Stomach (tissue), 4 donors: ENCODE data around the gene SEMA4A.

ENCODE experiments used
- POLR2AphosphoS5 ChIP-seq, 3 donors: sonication (generic); formaldehyde crosslinking; IDR thresholded peaks; one replicate each; pipeline ENCODE4 v1.6.1; 2016; ENCODE audit warnings: antibody characterized with exemption in 3 of 3
- TF ChIP-seq, protein P1 (sequence below), 7 experiments: fragments of 450-650 bp in 4 of 7; fragments of 200-600 bp in 3 of 7; sonication (generic) in 3 of 7; IDR thresholded peaks; one replicate each; pipeline ENCODE4 v1.5.1; 2016 to 2019; ENCODE audit warnings: antibody characterized with exemption in 7 of 7, control low read depth in 2 of 7, mild to moderate bottlenecking in 1 of 7

DNA sequence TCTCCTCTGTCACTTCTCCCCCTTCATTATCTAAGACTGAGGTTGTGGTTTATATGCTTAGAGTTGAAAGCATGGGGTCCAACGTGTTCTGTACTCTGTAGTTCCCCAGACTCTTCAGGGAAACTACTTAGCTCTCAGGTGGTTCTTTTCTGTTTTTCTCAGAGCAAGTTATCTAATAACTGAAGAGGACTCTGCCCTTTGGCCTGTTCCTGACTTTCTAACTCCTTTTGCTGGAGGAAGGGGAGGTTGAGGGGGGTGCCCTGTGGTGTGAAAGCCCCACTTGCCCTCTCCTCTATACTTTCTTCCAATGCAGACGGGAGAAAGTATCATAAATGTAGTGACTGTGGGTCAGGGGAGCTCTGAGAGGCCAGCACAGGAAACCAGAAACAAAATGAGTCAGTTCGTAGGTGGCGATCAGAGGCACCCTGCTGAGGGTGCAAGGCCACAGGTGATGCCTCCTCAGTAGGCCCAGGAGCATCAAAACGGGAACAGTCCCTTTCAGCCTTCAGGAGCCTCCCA is 45.5 kb downstream of the SEMA4A start:
- TF ChIP-seq, protein P1, sequence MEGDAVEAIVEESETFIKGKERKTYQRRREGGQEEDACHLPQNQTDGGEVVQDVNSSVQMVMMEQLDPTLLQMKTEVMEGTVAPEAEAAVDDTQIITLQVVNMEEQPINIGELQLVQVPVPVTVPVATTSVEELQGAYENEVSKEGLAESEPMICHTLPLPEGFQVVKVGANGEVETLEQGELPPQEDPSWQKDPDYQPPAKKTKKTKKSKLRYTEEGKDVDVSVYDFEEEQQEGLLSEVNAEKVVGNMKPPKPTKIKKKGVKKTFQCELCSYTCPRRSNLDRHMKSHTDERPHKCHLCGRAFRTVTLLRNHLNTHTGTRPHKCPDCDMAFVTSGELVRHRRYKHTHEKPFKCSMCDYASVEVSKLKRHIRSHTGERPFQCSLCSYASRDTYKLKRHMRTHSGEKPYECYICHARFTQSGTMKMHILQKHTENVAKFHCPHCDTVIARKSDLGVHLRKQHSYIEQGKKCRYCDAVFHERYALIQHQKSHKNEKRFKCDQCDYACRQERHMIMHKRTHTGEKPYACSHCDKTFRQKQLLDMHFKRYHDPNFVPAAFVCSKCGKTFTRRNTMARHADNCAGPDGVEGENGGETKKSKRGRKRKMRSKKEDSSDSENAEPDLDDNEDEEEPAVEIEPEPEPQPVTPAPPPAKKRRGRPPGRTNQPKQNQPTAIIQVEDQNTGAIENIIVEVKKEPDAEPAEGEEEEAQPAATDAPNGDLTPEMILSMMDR (IDR thresholded peaks at IDR 0.05): no peak
- TF ChIP-seq POLR2AphosphoS5 (IDR thresholded peaks at IDR 0.05): no peak
